Endothelial cell of umbilical vein (primary cell): ENCODE data around the gene MATK.

ENCODE experiments used
- CTCF ChIP-seq, 2 donors: IDR thresholded peaks; 1 replicate in 1 of 2; 2 replicates in 1 of 2; pipeline ENCODE4 v1.5.1; 2011; ENCODE audit warnings: low read length in 2 of 2, mild to moderate bottlenecking in 2 of 2, moderate library complexity in 2 of 2, control low read depth in 1 of 2, inconsistent platforms in 1 of 2, low read depth in 1 of 2; ENCODE audit not compliant: insufficient read depth in 1 of 2; ENCODE audit errors: extremely low read depth in 1 of 2
- EZH2 ChIP-seq: IDR thresholded peaks from 2 replicates; pipeline ENCODE4 v1.6.1; 2012; ENCODE audit warnings: borderline replicate concordance, low read depth, mild to moderate bottlenecking, moderate library complexity, low read length, inconsistent platforms; ENCODE audit not compliant: severe bottlenecking
- FOS ChIP-seq: IDR thresholded peaks from 2 replicates; pipeline ENCODE4 v1.6.1; 2011; ENCODE audit warnings: mild to moderate bottlenecking, low read length, moderate library complexity, borderline replicate concordance; ENCODE audit not compliant: insufficient read depth
- GATA2 ChIP-seq: IDR thresholded peaks from 2 replicates; pipeline ENCODE4 v1.7.0; 2011; ENCODE audit warnings: low read depth, mild to moderate bottlenecking, moderate library complexity, mixed read lengths, low read length; ENCODE audit not compliant: insufficient read length, insufficient read depth
- JUN ChIP-seq: IDR thresholded peaks from 2 replicates; pipeline ENCODE4 v1.6.1; 2011; ENCODE audit warnings: borderline replicate concordance, low read depth; ENCODE audit not compliant: insufficient read length, insufficient read depth
- MYC ChIP-seq: IDR thresholded peaks from one replicate; pipeline ENCODE4 v1.6.1; 2011; ENCODE audit warnings: mild to moderate bottlenecking, low read depth, low read length
- POLR2A ChIP-seq: IDR thresholded peaks from 2 replicates; pipeline ENCODE4 v1.6.1; 2012; ENCODE audit warnings: low read depth, mild to moderate bottlenecking, control low read depth, low read length
- POLR2AphosphoS5 ChIP-seq: IDR thresholded peaks from 2 replicates; pipeline ENCODE4 v1.6.1; 2012; ENCODE audit warnings: low read depth, mild to moderate bottlenecking, control low read depth, low read length, moderate library complexity; ENCODE audit not compliant: insufficient read depth

DNA sequence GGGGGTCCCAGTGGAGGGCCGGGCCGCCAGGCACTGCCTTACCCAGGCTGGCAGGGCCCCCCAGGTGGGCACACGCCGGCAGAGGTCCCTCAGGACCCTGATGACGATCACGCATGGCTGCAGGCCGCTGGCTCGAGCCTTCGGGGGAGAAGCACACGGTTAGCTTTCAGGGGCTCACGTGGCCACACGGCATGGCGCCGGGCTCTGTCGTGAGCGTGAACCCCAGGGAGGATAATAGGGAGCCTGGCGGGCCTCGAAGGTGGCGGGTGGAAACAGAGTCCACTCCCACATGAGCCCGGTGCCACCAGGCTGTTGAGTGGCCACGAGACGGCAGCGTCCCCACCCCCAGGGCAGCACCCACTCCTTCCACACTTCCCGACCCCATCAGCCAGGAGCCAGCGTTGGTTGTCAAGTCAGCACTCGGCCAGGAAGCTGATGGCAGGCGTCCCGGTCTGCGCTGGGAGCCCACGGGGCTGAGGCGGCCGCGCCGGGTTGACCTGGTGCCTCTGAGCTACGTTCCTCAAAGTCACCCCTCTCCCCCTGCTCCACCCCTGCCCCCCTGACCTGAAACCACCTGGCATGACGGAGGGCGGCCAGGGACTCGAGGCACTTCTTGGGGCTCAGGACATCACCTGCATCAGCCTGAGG, 24.7 kb upstream of the MATK start:
- TF ChIP-seq CTCF (IDR thresholded peaks at IDR 0.05; ENCODE audit: extremely low read depth in 1 of 2, insufficient read depth in 1 of 2, low read depth in 1 of 2, low read length in 2 of 2): no peak
- no peak for TF ChIP-seq POLR2AphosphoS5
- TF ChIP-seq POLR2A: no peak
- TF ChIP-seq EZH2: no peak
- TF ChIP-seq MYC: no peak
- TF ChIP-seq GATA2: no peak
- no peak for TF ChIP-seq JUN
- TF ChIP-seq FOS: no peak
